Measurements from ENCODE around the gene GPR42. TPM values are rescaled to one million over a fixed set of nuclear protein-coding genes. Genes with fewer than 3 reads are reported as not detected.
A peak's percentile ranks its signal among the peaks of the same experiment; 100 is the strongest.

GPR42 gene
- total and polyA plus RNA-seq, 10 of the 15 experiments (the other 5 are each of a cell fraction or from before 2014, with no cell fraction given), result 0.13 TPM; not detected in 9

DNA sequence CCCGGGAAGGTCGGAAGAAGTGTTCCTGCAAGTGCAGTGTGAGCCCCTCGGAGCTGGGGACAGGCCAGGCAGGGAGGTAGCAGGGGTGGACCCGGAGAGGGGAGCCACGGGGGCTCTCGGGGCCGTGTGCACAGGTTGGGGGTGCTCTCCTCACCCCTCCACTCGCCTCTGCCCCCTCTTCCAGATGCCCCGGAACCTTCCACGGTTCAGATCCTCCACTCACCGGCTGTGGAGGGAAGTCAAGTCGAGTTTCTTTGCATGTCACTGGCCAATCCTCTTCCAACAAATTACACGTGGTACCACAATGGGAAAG, 32.9 kb upstream of the GPR42 start:
- SMC1A ChIA-PET (ENCODE audit: uncharacterized antibody, unreplicated experiment), result interaction anchor here (8.1 kb wide), 1 partner anchor 17 kb away, joined by 122 read pairs; no protein-coding TSS in a partner anchor
- RAD21 ChIA-PET (ENCODE audit: unreplicated experiment), result interaction anchor here (1.1 to 1.8 kb wide), 2 partner anchors 8 to 15 kb away, joined by 3 to 5 read pairs; no protein-coding TSS in a partner anchor
- H3K9ac ChIP-seq (ENCODE audit: control insufficient read depth, insufficient read depth, low read length), result no peak overlapping the region

GRCh38 chr19:35340431-35340830, 30.4 kb upstream of the GPR42 start:
- peaks cover 16% of the 10 kb centered on the region for H3K79me2 ChIP-seq (ENCODE audit: control insufficient read depth, insufficient read depth, low read length)
- no peak for FAIRE-seq

More for the DNA sequence above, 32.9 kb upstream of the GPR42 start:
- H3K9me3 ChIP-seq (replicated peaks; ENCODE audit: control insufficient read depth, insufficient read depth, low read length), result no peaks in the 10 kb centered on the region
- peak; percentile 25; the same call in 1 of the 2 replicates for TF ChIP-seq POLR2AphosphoS2 (IDR thresholded peaks at IDR 0.05; ENCODE audit: low read depth, low read length)
- no peak for TF ChIP-seq RBBP5 (conservative IDR thresholded peaks at IDR 0.05)
- peaks cover 35% of the 10 kb centered on the region for H3K4me1 ChIP-seq (ENCODE audit: control insufficient read depth, insufficient read depth, low read length)
- H3K27me3 ChIP-seq (replicated peaks in 1 of 2; ENCODE audit: control insufficient read depth in 2 of 2, insufficient read depth in 2 of 2, low read length in 1 of 2), result no peaks in the 10 kb centered on the region
- no peak overlapping the region for H3K4me3 ChIP-seq
- BruUV-seq (replicated peaks), result no TSS peak
- FAIRE-seq (no peak), DNase-seq (ENCODE audit: low read depth, low spot score) (no peak), ATAC-seq (no peak)
- no peaks in the 10 kb centered on the region for H4K20me1 ChIP-seq (ENCODE audit: control insufficient read depth, insufficient read depth)
- no peak overlapping the region for H3K4me2 ChIP-seq (ENCODE audit: control insufficient read depth, insufficient read depth)
- in situ Hi-C loops (cut with MboI), result loop anchor here (10.0 kb wide), 1 partner anchor 567 kb away; the partner anchor contains the start of genes HCST, NFKBID and TYROBP
- intact Hi-C loops (cut with micrococcal nuclease; ENCODE audit: unreplicated experiment), result no loop called here
- ChIA-PET POLR2A (interaction anchor here (0.6 to 1.3 kb wide), 2 partner anchors 8 to 93 kb away, joined by 3 read pairs; no protein-coding TSS in a partner anchor), CTCF (interaction anchor here (2.3 kb wide), 1 partner anchor 15 kb away, joined by 8 read pairs; no protein-coding TSS in a partner anchor)
- peaks cover 28 to 32% of the 10 kb centered on the region in 2 experiments for H3K36me3 ChIP-seq (ENCODE audit: control insufficient read depth in 2 of 2, insufficient read depth in 2 of 2, low read length in 1 of 2)
- peaks cover 35% of the 10 kb centered on the region for H3K79me2 ChIP-seq (ENCODE audit: control insufficient read depth, insufficient read depth, low read length)
- no peak overlapping the region for H3K27ac ChIP-seq (ENCODE audit: control insufficient read depth, insufficient read depth)
- no peak overlapping the region for H2AFZ ChIP-seq (ENCODE audit: control insufficient read depth, low read depth, low read length)
- WGBS (ENCODE audit: insufficient coverage, insufficient replicate concordance, low lambda C conversion rate, missing lambda C conversion rate), result 99% methylated on average over 8 of the region's 13 CpGs

More at GRCh38 chr19:35340431-35340830, 30.4 kb upstream of the GPR42 start:
- intact Hi-C loops (cut with micrococcal nuclease; ENCODE audit: unreplicated experiment), result no loop called here
- Histone ChIP-seq H3K4me2 (ENCODE audit: control insufficient read depth, insufficient read depth) (no peak overlapping the region), H3K27ac (ENCODE audit: control insufficient read depth, insufficient read depth) (no peak overlapping the region), H3K4me1 (ENCODE audit: control insufficient read depth, insufficient read depth, low read length) (peaks cover 26% of the 10 kb centered on the region), H3K9me3 (replicated peaks; ENCODE audit: control insufficient read depth, insufficient read depth, low read length) (no peaks in the 10 kb centered on the region), H3K36me3 (ENCODE audit: control insufficient read depth in 2 of 2, insufficient read depth in 2 of 2, low read length in 1 of 2) (peaks cover 28 to 39% of the 10 kb centered on the region in 2 experiments), H4K20me1 (ENCODE audit: control insufficient read depth, insufficient read depth) (no peaks in the 10 kb centered on the region), H3K9ac (ENCODE audit: control insufficient read depth, insufficient read depth, low read length) (no peak overlapping the region), H3K27me3 (replicated peaks in 1 of 2; ENCODE audit: control insufficient read depth in 2 of 2, insufficient read depth in 2 of 2, low read length in 1 of 2) (no peaks in the 10 kb centered on the region), H3K4me3 (no peak overlapping the region), H2AFZ (ENCODE audit: control insufficient read depth, low read depth, low read length) (no peak overlapping the region)
- 77% methylated on average over 11 of the region's 11 CpGs for WGBS (ENCODE audit: insufficient coverage, insufficient replicate concordance, low lambda C conversion rate, missing lambda C conversion rate)
- BruUV-seq (replicated peaks), result no TSS peak
- CTCF ChIA-PET, result interaction anchor here (2.3 kb wide), 1 partner anchor 12 kb away, joined by 8 read pairs; no protein-coding TSS in a partner anchor
- DNase-seq (ENCODE audit: low read depth, low spot score), result no peak
- SMC1A ChIA-PET (ENCODE audit: uncharacterized antibody, unreplicated experiment), result interaction anchor here (1.0 to 1.4 kb wide), 2 partner anchors 9 to 13 kb away, joined by 3 to 5 read pairs; no protein-coding TSS in a partner anchor
- RAD21 ChIA-PET (ENCODE audit: unreplicated experiment), result interaction anchor here (1.1 kb wide), 1 partner anchor 11 kb away, joined by 3 read pairs; the partner anchor contains the start of gene CD22
- TF ChIP-seq BACH1 (IDR thresholded peaks at IDR 0.05; ENCODE audit: borderline replicate concordance) (no peak), NFYB (IDR thresholded peaks at IDR 0.05; ENCODE audit: insufficient read depth, low read depth, low read length) (no peak), TCF12 (IDR thresholded peaks at IDR 0.05; ENCODE audit: low read depth, low read length) (no peak), POLR2AphosphoS5 (IDR thresholded peaks at IDR 0.05; ENCODE audit: low read length) (0 out of 2 replicates have a peak, but pooled peaks have one; percentile 6), MAX (IDR thresholded peaks at IDR 0.05; ENCODE audit: low read depth, low read length) (no peak), TAF1 (IDR thresholded peaks at IDR 0.05; ENCODE audit: borderline replicate concordance, low read depth, low read length) (no peak), BMI1 (IDR thresholded peaks at IDR 0.05; ENCODE audit: borderline replicate concordance) (0 out of 2 replicates have a peak, but pooled peaks have one; percentile 10), CHD2 (IDR thresholded peaks at IDR 0.05; ENCODE audit: borderline replicate concordance, low read depth, low read length) (no peak), ASH2L (IDR thresholded peaks at IDR 0.05; ENCODE audit: borderline replicate concordance, low read depth) (no peak), KAT2A (conservative IDR thresholded peaks at IDR 0.05; ENCODE audit: control insufficient read depth, low read depth, low read length) (no peak), RB1 (IDR thresholded peaks at IDR 0.05; ENCODE audit: borderline replicate concordance) (no peak)
- POLR2A ChIA-PET, result no interaction called here
- no peak for ATAC-seq
- in situ Hi-C loops (cut with MboI), result no loop called here

Measured in GM12878 (cell line).